ENCODE results near the gene FADS2.

GRCh38 chr11:61879152-61879551, 51.1 kb downstream of the FADS2 start:
- TF ChIP-seq CTCF (optimal IDR thresholded peaks at IDR 0.05 in 1 of 3, IDR thresholded peaks at IDR 0.05 in 1 of 3, conservative IDR thresholded peaks at IDR 0.05 in 1 of 3; ENCODE audit: extremely low read depth in 1 of 3, insufficient read depth in 2 of 3, low read length in 3 of 3) (no peak), EZH2 (IDR thresholded peaks at IDR 0.05; ENCODE audit: low read length) (no peak)
